Measurements from ENCODE around the gene CD300A.
"Not testable (repeated sequence)": the region's sequence is repeated elsewhere in the genome, so short reads cannot be mapped to it uniquely, and the experiment has no call there.

CD300A gene

GRCh38 chr17:74518413-74518981, 52.1 kb downstream of the CD300A start:
- not testable (repeated sequence) for DNase-seq (ENCODE audit: low read depth in 1 of 2, low spot score in 1 of 2)

- DNase-seq (ENCODE audit: low read depth in 1 of 2, low spot score in 1 of 2), result no peak
Observed at GRCh38 chr17:74520016-74520434, 53.6 kb downstream of the CD300A start.

GRCh38 chr17:74520790-74521480, 54.5 kb downstream of the CD300A start:
- DNase-seq (ENCODE audit: low read depth in 1 of 2, low spot score in 1 of 2), result no peak

GRCh38 chr17:74521701-74522201, 55.3 kb downstream of the CD300A start:
- no peak for DNase-seq (ENCODE audit: low read depth in 1 of 2, low spot score in 1 of 2)

- no peak for DNase-seq (ENCODE audit: low read depth in 1 of 2, low spot score in 1 of 2)
Observed at GRCh38 chr17:74522381-74523105, 56.1 kb downstream of the CD300A start.

- DNase-seq (ENCODE audit: low read depth in 1 of 2, low spot score in 1 of 2), result no peak
Observed at GRCh38 chr17:74523308-74523707, 56.9 kb downstream of the CD300A start.

GRCh38 chr17:74524653-74525464, 58.4 kb downstream of the CD300A start:
- DNase-seq (ENCODE audit: low read depth in 1 of 2, low spot score in 1 of 2), result no peak

- DNase-seq (ENCODE audit: low read depth in 1 of 2, low spot score in 1 of 2), result no peak
Observed at GRCh38 chr17:74525465-74525725, 59.0 kb downstream of the CD300A start.

- DNase-seq (ENCODE audit: low read depth in 1 of 2, low spot score in 1 of 2), result no peak
Observed at GRCh38 chr17:74525781-74526288, 59.4 kb downstream of the CD300A start.

- DNase-seq (ENCODE audit: low read depth in 1 of 2, low spot score in 1 of 2), result no peak
Observed at GRCh38 chr17:74526681-74527080, 60.2 kb downstream of the CD300A start.

- DNase-seq (ENCODE audit: low read depth in 1 of 2, low spot score in 1 of 2), result no peak
Observed at GRCh38 chr17:74527081-74527480, 60.6 kb downstream of the CD300A start.

GRCh38 chr17:74527756-74528155, 61.3 kb downstream of the CD300A start:
- DNase-seq (ENCODE audit: low read depth in 1 of 2, low spot score in 1 of 2), result no peak

- DNase-seq (ENCODE audit: low read depth in 1 of 2, low spot score in 1 of 2), result no peak
Observed at GRCh38 chr17:74528491-74529199, 62.2 kb downstream of the CD300A start.

- DNase-seq (ENCODE audit: low read depth in 1 of 2, low spot score in 1 of 2), result no peak
Observed at GRCh38 chr17:74529243-74529642, 62.8 kb downstream of the CD300A start.

GRCh38 chr17:74530831-74531150, 64.4 kb downstream of the CD300A start:
- DNase-seq (ENCODE audit: low read depth in 1 of 2, low spot score in 1 of 2), result no peak

GRCh38 chr17:74531231-74531761, 64.9 kb downstream of the CD300A start, which contains the start of gene CD300LB:
Gene CD300LB, minus strand, starts transcription at chr17:74531475. Its CDS starts 125 bp downstream, at chr17:74531350.
- no peak for DNase-seq (ENCODE audit: low read depth in 1 of 2, low spot score in 1 of 2)

GRCh38 chr17:74532115-74532514, 65.7 kb downstream of the CD300A start:
- DNase-seq (ENCODE audit: low read depth in 1 of 2, low spot score in 1 of 2), result no peak

Measured in activated T-helper 1 cell treated with anti-CD3 and anti-CD28 coated beads, Interleukin-2, amount 50 U/mL, for 16 hours (primary cell).